Measurements from ENCODE around the gene S1PR4. TPM values are rescaled to one million over a fixed set of nuclear protein-coding genes. Genes with fewer than 3 reads are reported as not detected.
"Not testable (repeated sequence)": the region's sequence is repeated elsewhere in the genome, so short reads cannot be mapped to it uniquely, and the experiment has no call there.

Gene S1PR4
- total RNA-seq, 1 donor from 2014 or later: not detected

- no peak for TF ChIP-seq CTCF (IDR thresholded peaks at IDR 0.05; ENCODE audit: insufficient read depth, low read length, poor library complexity, severe bottlenecking)
- peaks cover 8% of the 10 kb centered on the region for H3K27me3 ChIP-seq (ENCODE audit: control insufficient read depth, insufficient read depth, low read length)
- DNase-seq (ENCODE audit: low read depth): no peak
- no peaks in the 10 kb centered on the region for H3K36me3 ChIP-seq (ENCODE audit: control insufficient read depth, insufficient read depth, low read length)
- no peak overlapping the region for H3K4me3 ChIP-seq (ENCODE audit: low read depth, low read length)
Measured at GRCh38 chr19:3149526-3150505, 28.8 kb upstream of the S1PR4 start.

- Histone ChIP-seq H3K36me3 (ENCODE audit: control insufficient read depth, insufficient read depth, low read length) (no peaks in the 10 kb centered on the region), H3K4me3 (ENCODE audit: low read depth, low read length) (no peak overlapping the region), H3K27me3 (ENCODE audit: control insufficient read depth, insufficient read depth, low read length) (peaks cover 8% of the 10 kb centered on the region)
- no peak for TF ChIP-seq CTCF (IDR thresholded peaks at IDR 0.05; ENCODE audit: insufficient read depth, low read length, poor library complexity, severe bottlenecking)
- DNase-seq (ENCODE audit: low read depth): no peak
Measured at GRCh38 chr19:3150739-3151329, 27.7 kb upstream of the S1PR4 start.

- no peak for DNase-seq (ENCODE audit: low read depth)
- Histone ChIP-seq H3K4me3 (ENCODE audit: low read depth, low read length) (no peak overlapping the region), H3K27me3 (ENCODE audit: control insufficient read depth, insufficient read depth, low read length) (peaks cover 8% of the 10 kb centered on the region), H3K36me3 (ENCODE audit: control insufficient read depth, insufficient read depth, low read length) (no peaks in the 10 kb centered on the region)
- TF ChIP-seq CTCF (IDR thresholded peaks at IDR 0.05; ENCODE audit: insufficient read depth, low read length, poor library complexity, severe bottlenecking): no peak
Measured at GRCh38 chr19:3151563-3152418, 26.8 kb upstream of the S1PR4 start.

- DNase-seq (ENCODE audit: low read depth): no peak
- H3K27me3 ChIP-seq (ENCODE audit: control insufficient read depth, insufficient read depth, low read length): peaks cover 9% of the 10 kb centered on the region
- H3K36me3 ChIP-seq (ENCODE audit: control insufficient read depth, insufficient read depth, low read length): no peaks in the 10 kb centered on the region
- TF ChIP-seq CTCF (IDR thresholded peaks at IDR 0.05; ENCODE audit: insufficient read depth, low read length, poor library complexity, severe bottlenecking): no peak
- H3K4me3 ChIP-seq (ENCODE audit: low read depth, low read length): no peak overlapping the region
Measured at GRCh38 chr19:3152419-3152780, 26.2 kb upstream of the S1PR4 start.

GRCh38 chr19:3153286-3154230, 25.0 kb upstream of the S1PR4 start:
- no peak for TF ChIP-seq CTCF (IDR thresholded peaks at IDR 0.05; ENCODE audit: insufficient read depth, low read length, poor library complexity, severe bottlenecking)
- Histone ChIP-seq H3K36me3 (ENCODE audit: control insufficient read depth, insufficient read depth, low read length) (no peaks in the 10 kb centered on the region), H3K27me3 (ENCODE audit: control insufficient read depth, insufficient read depth, low read length) (peaks cover 12% of the 10 kb centered on the region), H3K4me3 (ENCODE audit: low read depth, low read length) (no peak overlapping the region)
- DNase-seq (ENCODE audit: low read depth): no peak

- not testable (repeated sequence) for H3K36me3 ChIP-seq (ENCODE audit: control insufficient read depth, insufficient read depth, low read length); DNase-seq (ENCODE audit: low read depth); H3K4me3 ChIP-seq (ENCODE audit: low read depth, low read length)
Measured at GRCh38 chr19:3154447-3154846, 24.1 kb upstream of the S1PR4 start.

More at GRCh38 chr19:3154447-3154846, 24.1 kb upstream of the S1PR4 start:
- H3K27me3 ChIP-seq (ENCODE audit: control insufficient read depth, insufficient read depth, low read length): peaks cover 12% of the 10 kb centered on the region
